Subcutaneous adipose tissue (tissue), 4 donors: ENCODE measurements around the gene REPS2. TPM values are rescaled to one million over a fixed set of nuclear protein-coding genes. Genes with fewer than 3 reads are reported as not detected.

Experiments
- total RNA-seq, 4 donors: library from RNA; depleted of rRNA; stranded (reverse); fragments of >200 nt; gene quantifications; one replicate each; pipeline ENCODE4 v1.1.0, GENCODE V29; 2016
- TF ChIP-seq, protein P1 (sequence below): fragments of 450-650 bp; IDR thresholded peaks from one replicate; pipeline ENCODE4 v1.5.1; 2016; ENCODE audit warnings: low read depth, mild to moderate bottlenecking, control low read depth, antibody characterized with exemption, moderate library complexity

Gene REPS2
- 10 to 100 TPM in 1 of 4 donors, 1 to 10 TPM in 3; 3.3 to 10.3 (median 5.3) TPM for total RNA-seq

DNA sequence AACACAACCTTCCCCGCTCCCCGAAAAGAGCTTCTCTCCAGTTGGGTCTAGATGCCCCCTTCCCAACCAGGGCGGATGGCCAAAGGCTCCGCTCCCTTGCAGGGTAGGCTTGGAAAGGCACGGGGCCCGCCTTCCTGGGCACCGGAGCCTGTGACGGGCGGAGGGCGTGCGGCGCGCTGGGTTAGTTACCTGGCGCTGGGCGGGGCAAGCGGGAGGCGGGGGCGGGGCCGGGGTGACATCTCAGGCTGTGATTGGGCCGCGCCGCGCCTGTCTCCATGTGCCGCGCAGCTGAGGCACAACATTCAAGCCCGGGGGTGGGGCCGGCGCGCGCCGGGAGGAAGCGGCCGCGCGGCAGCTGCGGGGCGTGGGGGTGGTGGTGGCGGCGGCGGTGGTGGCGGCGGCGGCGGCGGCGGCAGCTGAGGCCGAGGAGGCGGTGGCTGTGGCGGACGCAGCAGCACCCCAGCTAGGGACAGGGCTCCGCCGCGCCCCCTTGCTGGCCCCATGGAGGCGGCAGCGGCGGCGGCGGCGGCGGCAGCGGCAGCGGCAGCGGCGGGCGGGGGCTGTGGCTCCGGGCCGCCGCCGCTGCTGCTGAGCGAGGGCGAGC lies at the start of gene REPS2:
Gene REPS2, plus strand, starts transcription at position 298 of the 604 bp plus-strand sequence. Its CDS starts 204 bp downstream, at position 502.
- TF ChIP-seq, protein P1, sequence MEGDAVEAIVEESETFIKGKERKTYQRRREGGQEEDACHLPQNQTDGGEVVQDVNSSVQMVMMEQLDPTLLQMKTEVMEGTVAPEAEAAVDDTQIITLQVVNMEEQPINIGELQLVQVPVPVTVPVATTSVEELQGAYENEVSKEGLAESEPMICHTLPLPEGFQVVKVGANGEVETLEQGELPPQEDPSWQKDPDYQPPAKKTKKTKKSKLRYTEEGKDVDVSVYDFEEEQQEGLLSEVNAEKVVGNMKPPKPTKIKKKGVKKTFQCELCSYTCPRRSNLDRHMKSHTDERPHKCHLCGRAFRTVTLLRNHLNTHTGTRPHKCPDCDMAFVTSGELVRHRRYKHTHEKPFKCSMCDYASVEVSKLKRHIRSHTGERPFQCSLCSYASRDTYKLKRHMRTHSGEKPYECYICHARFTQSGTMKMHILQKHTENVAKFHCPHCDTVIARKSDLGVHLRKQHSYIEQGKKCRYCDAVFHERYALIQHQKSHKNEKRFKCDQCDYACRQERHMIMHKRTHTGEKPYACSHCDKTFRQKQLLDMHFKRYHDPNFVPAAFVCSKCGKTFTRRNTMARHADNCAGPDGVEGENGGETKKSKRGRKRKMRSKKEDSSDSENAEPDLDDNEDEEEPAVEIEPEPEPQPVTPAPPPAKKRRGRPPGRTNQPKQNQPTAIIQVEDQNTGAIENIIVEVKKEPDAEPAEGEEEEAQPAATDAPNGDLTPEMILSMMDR, result no peak

DNA sequence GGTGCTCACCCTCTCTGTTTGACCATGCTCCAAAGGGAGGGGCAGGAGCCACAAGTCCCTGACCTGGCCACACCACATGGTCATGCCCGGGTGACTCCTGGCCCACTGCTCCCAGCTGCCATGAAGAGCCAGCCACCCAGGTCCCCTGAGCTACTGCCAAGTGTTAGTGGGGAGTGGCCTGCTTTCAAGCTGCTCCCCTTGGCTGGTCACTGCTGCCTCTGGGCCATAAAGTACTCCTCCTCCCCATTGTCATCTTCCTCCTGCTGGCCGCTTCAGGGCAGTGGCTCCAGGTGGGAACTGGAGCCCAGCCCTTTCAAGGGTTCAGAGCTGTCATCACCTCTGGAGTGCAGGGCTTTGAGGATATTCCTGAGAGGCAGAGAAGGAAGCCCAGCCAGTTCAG lies 49.0 kb upstream of the REPS2 start:
- TF ChIP-seq, protein P1, result no peak

DNA sequence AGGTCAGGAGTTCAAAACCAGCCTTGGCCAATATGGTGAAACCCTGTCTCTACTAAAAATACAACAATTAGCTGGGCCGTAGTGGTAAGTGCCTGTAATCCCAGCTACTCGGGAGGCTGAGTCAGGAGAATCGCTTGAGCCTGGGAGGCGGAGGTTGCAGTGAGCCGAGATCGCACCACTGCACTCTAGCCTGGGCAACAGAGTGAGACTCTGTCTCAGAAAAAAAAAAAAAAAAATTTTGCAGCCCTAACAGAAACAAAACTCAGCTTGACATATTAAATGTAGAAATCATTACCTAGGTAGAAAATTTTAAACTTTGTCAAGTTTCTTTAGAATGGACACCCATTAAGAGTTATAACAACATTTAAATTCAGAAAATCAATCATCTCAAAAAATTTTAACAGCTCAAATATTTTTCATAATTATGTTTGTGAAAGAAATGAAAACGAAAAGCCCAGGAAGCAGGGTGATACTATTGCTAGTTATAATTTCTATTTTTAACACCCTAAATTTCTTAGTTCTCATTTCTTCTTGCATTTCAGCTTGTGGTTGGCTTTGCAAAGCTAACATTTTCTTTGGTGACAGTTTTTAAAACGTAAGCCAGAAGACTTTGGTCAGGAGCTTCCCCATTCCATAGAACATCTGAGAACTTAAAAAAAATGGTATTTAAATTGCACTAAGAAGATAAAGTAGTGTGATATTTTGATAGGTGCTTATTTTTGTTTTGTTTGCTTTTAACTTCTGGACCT lies 43.0 kb upstream of the REPS2 start:
- TF ChIP-seq, protein P1, result no peak

DNA sequence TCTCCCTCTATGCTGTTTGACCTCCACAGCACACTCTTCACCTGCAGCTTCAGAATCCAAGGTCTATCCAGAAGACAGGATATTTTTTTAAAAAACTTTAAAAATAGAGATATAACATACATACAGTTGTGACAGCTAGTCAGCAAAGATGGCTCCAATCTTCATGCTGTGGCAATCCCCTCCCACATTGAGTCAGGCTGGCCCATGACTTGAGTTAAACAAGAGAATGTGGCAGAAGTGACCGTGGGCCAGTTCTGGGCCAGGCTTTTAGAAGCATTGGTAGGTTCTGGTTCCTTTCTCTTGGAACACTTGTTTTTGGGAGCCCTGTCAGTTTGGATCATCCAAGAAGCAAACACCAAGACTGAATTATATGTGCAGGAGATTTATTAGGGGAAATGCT lies 36.1 kb upstream of the REPS2 start:
- TF ChIP-seq, protein P1, result no peak

DNA sequence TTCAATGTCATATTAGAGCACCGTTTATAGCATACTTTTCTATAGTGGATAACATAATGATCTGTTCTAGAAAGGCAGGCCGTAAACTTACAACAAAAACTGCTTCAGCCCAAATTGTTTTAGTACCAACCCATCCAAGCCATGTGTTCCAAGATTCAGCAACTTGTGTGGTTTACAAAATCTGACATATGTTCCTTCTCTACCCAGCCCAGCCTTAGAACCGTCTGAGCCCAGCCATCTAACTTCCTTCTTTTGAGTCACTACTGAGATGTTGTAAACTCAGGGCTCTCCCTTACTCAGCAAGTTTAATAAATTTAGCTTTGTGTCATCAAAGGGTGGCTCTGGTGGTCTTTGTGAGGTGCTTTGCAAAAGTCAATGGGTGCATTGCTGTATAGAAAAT lies 32.4 kb upstream of the REPS2 start:
- TF ChIP-seq, protein P1, result no peak

DNA sequence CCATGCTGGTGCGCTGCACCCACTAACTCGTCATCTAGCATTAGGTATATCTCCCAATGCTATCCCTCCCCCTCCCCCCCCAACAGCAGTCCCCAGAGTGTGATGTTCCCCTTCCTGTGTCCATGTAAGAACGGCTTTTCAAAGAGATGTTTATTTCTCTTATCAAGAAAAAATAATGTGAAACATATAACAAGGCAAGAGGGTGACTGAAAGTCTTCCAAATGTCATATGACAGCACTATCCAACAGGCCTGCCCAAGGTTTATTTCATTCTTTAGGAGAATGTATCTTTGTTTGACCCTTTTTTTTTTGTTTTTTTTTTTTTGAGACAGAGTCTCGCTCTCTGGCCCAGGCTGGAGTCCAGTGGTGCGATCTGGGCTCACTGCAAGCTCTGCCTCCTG lies 29.9 kb upstream of the REPS2 start:
- TF ChIP-seq, protein P1, result no peak

DNA sequence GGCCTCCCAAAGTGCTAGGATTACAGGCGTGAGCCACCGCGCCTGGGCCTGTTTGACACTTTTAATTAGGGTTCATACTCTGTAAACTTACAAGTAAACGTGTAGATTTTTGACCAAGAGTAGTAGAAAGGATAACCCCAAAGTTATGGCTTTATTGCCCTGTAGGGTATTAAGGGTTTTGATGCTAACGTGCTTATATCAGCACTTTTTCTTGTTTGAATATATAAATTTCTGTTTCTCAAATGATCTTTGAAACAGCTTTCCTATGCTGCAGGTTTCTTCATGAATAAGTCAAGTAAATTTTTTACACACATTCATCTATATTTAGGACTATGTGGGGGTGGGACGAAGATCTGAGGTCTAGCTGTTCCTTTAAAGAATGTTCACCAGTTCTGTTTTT lies 29.3 kb upstream of the REPS2 start:
- TF ChIP-seq, protein P1, result no peak
